ENCODE measurements around the gene TMEM192.
"Not testable (repeated sequence)": the region's sequence is repeated elsewhere in the genome, so short reads cannot be mapped to it uniquely, and the experiment has no call there.

Gene TMEM192

DNA sequence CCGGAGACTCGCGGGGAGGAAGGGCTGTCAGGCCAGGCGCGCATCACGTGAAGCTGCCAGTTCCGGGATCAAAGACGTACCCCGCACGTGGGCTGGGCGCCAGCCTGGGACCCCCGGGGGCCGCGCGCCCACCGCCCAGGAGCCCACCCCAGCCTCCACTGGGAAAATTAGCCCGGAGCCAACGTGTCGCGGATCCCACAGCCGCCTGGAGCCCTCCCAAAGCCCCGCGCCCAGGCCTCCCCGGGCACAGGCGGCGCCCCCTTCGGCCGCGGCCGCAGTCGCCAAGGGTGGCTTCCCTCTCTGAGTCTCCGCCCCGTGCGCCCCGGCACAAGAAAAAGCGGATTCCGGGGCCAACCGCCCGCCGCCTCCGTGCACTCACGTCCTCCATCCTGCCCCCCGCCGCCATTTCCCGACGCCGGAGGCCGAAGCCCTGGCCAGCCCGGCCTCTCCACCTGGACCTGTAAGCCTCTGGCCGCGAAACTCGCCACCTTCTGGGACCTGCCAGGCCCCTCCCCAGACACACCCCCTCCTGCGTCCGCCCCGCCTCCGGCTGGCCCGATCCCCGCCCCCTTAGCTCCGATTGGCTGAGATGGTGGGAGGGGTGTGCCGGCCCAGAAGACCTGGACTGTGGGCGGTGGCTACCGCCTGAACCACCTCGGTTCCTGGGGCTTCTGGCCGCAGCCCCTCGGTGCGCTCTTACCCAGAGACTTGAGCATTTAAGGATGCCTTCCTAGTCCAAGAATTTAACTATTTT is at the start of gene TMEM192:
TMEM192 (minus strand) TSS at position 493 of the 754 bp plus-strand sequence; CDS start at position 406, 87 bp downstream.
- DNase-seq: peak; percentile 91

DNA sequence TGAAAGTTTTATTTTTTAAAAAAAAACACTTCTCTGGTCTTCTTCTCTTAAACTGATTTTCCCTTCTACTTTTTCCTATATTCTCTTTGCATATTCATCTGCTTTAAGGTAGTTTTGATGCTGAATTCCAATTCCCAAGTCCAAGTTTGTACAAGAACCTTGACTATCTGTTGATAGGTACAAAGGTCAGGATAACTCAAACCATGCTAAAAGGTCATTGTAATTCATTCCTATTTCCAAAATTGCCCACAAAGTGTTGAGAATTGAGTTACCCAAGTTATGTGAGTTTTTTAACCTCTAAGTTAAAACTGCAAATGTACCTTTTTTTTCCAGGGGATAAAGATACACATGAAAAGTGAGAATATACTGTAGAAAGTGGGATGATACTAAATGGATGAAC is 46.1 kb upstream of the TMEM192 start:
- DNase-seq: no peak

GRCh38 chr4:165156906-165157305 is 44.2 kb upstream of the TMEM192 start:
- DNase-seq: no peak

DNA sequence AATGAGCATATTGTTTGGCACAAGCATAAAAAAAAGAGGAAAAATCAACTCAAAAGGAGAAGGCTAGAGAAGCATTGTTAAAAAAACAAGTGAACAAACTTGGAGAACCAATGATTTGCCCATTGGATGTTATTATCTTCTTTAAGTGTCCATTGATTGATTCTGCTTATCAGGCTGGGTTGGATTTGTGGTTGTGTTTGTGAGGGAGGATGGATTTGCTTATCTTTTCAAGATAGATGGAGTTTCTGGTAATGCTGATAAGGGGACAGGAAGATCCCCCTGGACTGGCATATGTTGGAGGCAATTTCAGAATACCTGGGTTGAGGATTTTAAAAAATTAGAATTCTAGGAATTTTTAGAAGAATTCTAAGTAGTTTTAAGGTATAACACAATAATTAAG is 41.8 kb upstream of the TMEM192 start:
- DNase-seq: no peak

DNA sequence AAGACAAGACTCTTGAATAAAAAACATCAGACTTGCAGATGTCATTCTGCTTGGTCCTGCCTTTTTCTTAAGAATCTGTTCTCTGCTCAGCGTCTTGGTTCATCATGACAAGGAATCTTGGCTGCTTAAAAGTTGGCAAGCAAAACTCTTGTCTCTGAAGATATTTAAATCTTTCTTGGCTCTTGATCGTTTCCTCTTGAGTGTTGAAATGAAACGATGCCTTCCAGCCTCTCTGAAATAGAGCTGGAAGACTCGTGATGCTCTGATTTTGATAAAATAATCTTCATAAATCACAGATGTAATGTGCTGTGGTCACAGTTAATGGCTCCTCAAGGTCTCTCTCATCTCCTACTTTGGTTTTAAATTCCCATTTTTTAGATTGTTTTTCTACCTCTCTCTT is 39.9 kb upstream of the TMEM192 start:
- no peak for DNase-seq

- DNase-seq: no peak
Observed at GRCh38 chr4:165151734-165152133, 39.1 kb upstream of the TMEM192 start.

- DNase-seq: no peak
Observed at GRCh38 chr4:165150545-165150944, 37.9 kb upstream of the TMEM192 start.

DNA sequence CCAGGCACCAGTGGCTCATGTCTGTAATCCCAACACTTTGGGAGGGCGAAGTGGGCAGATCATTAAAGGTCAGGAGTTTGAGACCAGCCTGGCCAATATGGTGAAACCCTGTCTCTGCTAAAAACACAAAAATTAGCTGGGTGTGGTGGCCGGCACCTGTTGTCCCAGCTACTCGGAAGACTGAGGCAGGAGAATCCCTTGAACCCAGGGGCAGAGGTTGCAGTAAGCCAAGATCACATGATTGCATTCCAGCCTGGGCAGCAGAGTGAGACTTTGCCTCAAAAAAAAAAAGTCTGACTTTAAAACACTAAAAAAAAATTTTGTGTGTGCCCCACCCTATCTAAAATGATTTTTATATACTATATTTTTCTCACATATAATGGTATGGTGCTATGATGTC is 26.2 kb upstream of the TMEM192 start:
- no peak for DNase-seq

GRCh38 chr4:165137205-165137604 is 24.5 kb upstream of the TMEM192 start:
- no peak for DNase-seq

DNA sequence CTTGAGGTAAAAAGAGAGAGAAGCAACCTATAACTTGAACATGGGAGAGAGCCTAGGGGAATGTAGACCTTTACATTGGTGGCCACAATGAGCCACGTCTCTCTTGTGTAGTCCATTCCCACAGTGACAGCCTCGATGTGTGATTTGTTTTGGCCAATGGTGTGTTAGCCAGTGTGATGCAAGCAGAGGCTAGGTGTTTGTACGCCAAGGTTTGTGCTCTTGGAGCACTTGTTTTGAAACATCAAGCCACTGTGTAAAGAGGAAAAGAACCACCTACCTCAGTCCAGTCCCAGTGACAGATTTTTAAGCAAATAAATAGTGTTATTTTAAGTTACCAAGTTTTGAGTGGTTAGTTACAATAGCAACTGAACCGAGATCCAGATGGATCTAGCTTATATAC is 23.9 kb upstream of the TMEM192 start:
- DNase-seq: no peak

DNA sequence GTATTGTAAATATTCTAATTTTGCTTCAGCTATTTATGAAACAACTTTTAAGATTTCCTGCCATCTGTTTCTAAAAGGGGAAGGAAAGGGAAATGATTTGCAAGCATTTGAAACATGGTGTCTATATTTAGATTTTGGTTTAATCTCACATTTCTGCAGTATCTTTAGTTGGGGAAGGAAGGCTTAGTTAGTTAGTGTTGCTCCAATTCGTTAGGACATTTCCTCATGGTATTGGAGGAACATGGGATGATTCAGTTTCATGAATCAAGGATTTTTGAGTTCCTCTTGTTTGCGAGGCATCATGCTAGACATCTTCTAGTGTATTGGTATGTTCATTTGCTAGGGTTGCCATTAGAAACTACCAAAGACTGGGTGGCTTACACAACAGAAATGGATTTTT is 20.5 kb upstream of the TMEM192 start:
- DNase-seq: no peak

GRCh38 chr4:165131247-165131832 is 18.7 kb upstream of the TMEM192 start:
- DNase-seq: peak; percentile 72

GRCh38 chr4:165129924-165130323 is 17.3 kb upstream of the TMEM192 start:
- DNase-seq: no peak

GRCh38 chr4:165125869-165126499 is 13.3 kb upstream of the TMEM192 start:
- not testable (repeated sequence) for DNase-seq

- no peak for DNase-seq
Observed at GRCh38 chr4:165124488-165124887, 11.8 kb upstream of the TMEM192 start.

- DNase-seq: no peak
Observed at GRCh38 chr4:165118256-165118909, 5.7 kb upstream of the TMEM192 start.

GRCh38 chr4:165115301-165115700 is 2.6 kb upstream of the TMEM192 start:
- no peak for DNase-seq

DNA sequence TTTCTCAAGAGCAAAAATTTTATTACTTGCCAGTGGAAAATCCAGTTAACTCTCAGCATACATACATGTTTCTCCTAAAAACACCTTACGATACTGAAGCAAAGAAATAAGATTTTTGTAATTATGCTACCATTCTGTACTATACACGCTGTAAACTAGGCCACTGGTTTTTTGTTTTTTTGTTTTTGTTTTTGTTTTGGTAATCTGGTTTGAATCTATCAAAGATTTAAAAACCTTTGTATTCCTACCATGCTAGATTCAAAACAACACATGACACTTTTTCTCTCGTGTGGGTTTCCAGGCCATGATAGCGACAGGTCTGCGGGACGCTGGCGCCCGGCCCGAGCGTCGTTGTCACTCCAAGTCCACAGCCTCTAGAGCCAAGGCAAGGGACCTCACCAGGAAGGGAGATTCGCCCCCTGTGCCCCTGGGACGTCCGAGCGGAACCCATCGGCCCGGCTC is 723 bp downstream of the TMEM192 start:
- no peak for DNase-seq

- no peak for DNase-seq
Observed at GRCh38 chr4:165106518-165106917, 6.1 kb downstream of the TMEM192 start.

GRCh38 chr4:165101641-165102040 is 11.0 kb downstream of the TMEM192 start:
- no peak for DNase-seq

- DNase-seq: no peak
Observed at GRCh38 chr4:165096776-165097175, 15.9 kb downstream of the TMEM192 start.

- DNase-seq: no peak
Observed at GRCh38 chr4:165095291-165095690, 17.4 kb downstream of the TMEM192 start.

GRCh38 chr4:165094873-165095272 is 17.8 kb downstream of the TMEM192 start:
- no peak for DNase-seq

- DNase-seq: not testable (repeated sequence)
Observed at GRCh38 chr4:165092187-165092586, 20.5 kb downstream of the TMEM192 start.

Measured in stimulated activated CD4-positive, alpha-beta T cell treated with anti-CD3 and anti-CD28 coated beads, Interleukin-4, amount 100 ng/mL, for 1 hour (primary cell).